ENCODE data around the gene TMOD3. TPM values are rescaled to one million over a fixed set of nuclear protein-coding genes. Genes with fewer than 3 reads are reported as not detected.
A peak's percentile ranks its signal among the peaks of the same experiment; 100 is the strongest.

TMOD3 gene
- total RNA-seq, 2 donors from 2014 or later = 18.7 to 19.7 TPM

- Histone ChIP-seq H3K9me3 (no peaks in the 10 kb centered on the region), H3K36me3 (peaks cover 7% of the 10 kb centered on the region), H3K4me1 (no peaks in the 10 kb centered on the region), H3K27ac (no peak overlapping the region), H3K4me3 (no peak overlapping the region), H3K27me3 (no peaks in the 10 kb centered on the region)
- peak; percentile 16 for DNase-seq (ENCODE audit: low spot score)
- TF ChIP-seq CTCF (IDR thresholded peaks at IDR 0.05) = no peak
Observed at GRCh38 chr15:51931638-51932037, 102.2 kb downstream of the TMOD3 start.

- Histone ChIP-seq H3K27me3 (no peaks in the 10 kb centered on the region), H3K36me3 (peaks cover 7% of the 10 kb centered on the region), H3K9me3 (no peaks in the 10 kb centered on the region), H3K27ac (no peak overlapping the region), H3K4me1 (no peaks in the 10 kb centered on the region), H3K4me3 (no peak overlapping the region)
- TF ChIP-seq CTCF (IDR thresholded peaks at IDR 0.05) = no peak
- DNase-seq (ENCODE audit: low spot score) = peak; percentile 28
Observed at GRCh38 chr15:51932161-51932560, 102.7 kb downstream of the TMOD3 start.

GRCh38 chr15:51935466-51936104, 106.1 kb downstream of the TMOD3 start:
- Histone ChIP-seq H3K36me3 (peaks cover 12% of the 10 kb centered on the region), H3K9me3 (no peaks in the 10 kb centered on the region), H3K27ac (no peak overlapping the region), H3K4me1 (no peaks in the 10 kb centered on the region), H3K4me3 (no peak overlapping the region), H3K27me3 (no peaks in the 10 kb centered on the region)
- no peak for TF ChIP-seq CTCF (IDR thresholded peaks at IDR 0.05)
- no peak for DNase-seq (ENCODE audit: low spot score)

DNA sequence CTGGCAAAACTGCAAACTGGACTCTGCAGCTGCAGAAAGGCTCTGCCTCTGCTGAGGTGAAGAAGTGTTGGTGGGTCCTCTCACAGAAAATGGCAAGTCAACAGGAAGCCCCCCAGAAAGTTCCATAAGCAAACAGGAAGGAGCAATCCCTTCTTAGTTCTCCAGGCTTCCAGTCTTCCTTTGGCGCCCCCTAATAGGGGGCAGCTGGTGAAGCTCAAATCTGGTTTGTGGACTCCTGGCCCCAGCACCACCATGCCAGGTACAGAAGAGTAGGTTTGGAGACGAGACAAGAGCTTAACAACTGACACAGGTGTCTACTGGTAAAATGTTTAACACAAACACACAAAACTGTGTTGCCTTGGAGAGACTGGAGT, 106.6 kb downstream of the TMOD3 start:
- no peaks in the 10 kb centered on the region for H3K4me1 ChIP-seq
- no peak overlapping the region for H3K4me3 ChIP-seq
- H3K36me3 ChIP-seq = peaks cover 7% of the 10 kb centered on the region
- peak; percentile 34 for DNase-seq (ENCODE audit: low spot score)
- H3K9me3 ChIP-seq = no peaks in the 10 kb centered on the region
- no peak for TF ChIP-seq CTCF (IDR thresholded peaks at IDR 0.05)
- no peaks in the 10 kb centered on the region for H3K27me3 ChIP-seq
- H3K27ac ChIP-seq = no peak overlapping the region

GRCh38 chr15:51938286-51938685, 108.8 kb downstream of the TMOD3 start:
- no peak for TF ChIP-seq CTCF (IDR thresholded peaks at IDR 0.05)
- Histone ChIP-seq H3K36me3 (peaks cover 7% of the 10 kb centered on the region), H3K9me3 (no peaks in the 10 kb centered on the region), H3K4me3 (no peak overlapping the region), H3K27me3 (no peaks in the 10 kb centered on the region), H3K4me1 (no peaks in the 10 kb centered on the region), H3K27ac (no peak overlapping the region)
- no peak for DNase-seq (ENCODE audit: low spot score)

GRCh38 chr15:51939216-51939615, 109.8 kb downstream of the TMOD3 start:
- no peak for DNase-seq (ENCODE audit: low spot score)
- no peaks in the 10 kb centered on the region for H3K9me3 ChIP-seq
- H3K4me3 ChIP-seq = no peak overlapping the region
- no peak overlapping the region for H3K27ac ChIP-seq
- no peaks in the 10 kb centered on the region for H3K4me1 ChIP-seq
- H3K36me3 ChIP-seq = peaks cover 7% of the 10 kb centered on the region
- no peak for TF ChIP-seq CTCF (IDR thresholded peaks at IDR 0.05)
- no peaks in the 10 kb centered on the region for H3K27me3 ChIP-seq

Data from right atrium auricular region (tissue), 2 donors.